GM21515 (cell line): ENCODE data around the gene PLAC8L1.

Experiments used
- ATAC-seq: cut with Tn5 transposase; IDR thresholded peaks from one replicate; pipeline ENCODE4 v1.9.1; 2021; ENCODE audit not compliant: unreplicated experiment

Gene PLAC8L1

GRCh38 chr5:146047396-146047795 lies 58.0 kb downstream of the PLAC8L1 start:
- ATAC-seq, result no peak

GRCh38 chr5:146043722-146044121 lies 61.7 kb downstream of the PLAC8L1 start:
- ATAC-seq, result no peak

DNA sequence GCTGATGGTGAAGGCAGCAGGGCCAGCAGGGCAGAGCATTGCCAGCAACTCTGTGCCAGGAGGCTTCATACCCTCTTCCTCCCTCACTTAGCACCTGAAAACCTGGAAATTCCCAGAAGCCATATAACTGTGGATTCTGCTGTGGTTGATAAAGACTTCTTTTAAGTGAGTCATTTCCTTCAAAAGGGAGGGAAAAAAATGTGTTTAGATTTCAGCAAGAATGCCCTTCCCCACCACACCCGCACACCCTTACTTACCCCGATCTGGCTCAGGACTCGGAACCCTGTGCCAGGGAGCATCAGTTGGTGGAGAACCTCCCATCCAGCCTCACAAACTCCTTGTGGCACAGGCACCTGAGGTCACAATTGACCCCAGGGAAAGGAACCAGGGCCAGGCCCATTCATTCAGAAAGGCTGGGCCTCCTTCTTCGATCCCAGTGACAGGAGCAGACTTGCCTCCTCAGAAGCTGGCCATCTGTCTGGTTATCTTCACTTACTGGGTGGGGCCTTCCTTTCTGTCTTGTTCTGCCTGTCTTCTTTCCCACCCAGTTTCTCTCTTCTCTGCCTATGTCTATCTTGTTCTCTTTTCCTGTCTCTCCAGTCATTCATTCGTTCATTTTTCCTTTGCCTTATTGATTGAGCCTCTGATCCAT lies 62.6 kb downstream of the PLAC8L1 start:
- no peak for ATAC-seq

DNA sequence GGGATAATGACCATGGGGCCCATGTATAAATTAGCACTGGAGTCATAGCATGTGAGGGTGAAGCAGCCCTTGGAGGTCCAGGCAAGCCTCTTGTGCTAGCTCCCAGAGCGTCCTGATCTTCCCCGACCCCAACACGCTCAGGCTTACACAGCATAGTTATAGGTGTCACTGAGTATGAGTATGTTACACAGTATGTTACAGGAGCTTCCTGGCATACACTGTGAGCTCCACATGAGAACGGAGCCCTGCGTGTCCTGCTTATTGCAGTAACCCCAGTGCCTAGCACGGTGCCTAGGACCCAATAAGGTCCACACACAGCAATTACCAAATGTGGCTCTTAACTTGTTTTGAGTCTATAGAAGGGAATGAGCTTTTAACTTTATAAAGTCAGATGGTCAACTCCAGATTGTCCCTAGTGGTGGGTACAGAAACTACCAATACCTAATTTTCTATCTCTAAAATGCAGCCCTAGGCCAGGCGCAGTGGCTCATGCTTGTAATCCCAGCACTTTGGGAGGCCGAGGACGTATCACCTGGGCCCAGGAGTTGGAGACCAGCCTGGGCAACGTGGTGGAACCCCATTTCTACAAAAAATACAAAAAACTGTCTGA lies 64.1 kb downstream of the PLAC8L1 start:
- peak; percentile 79 for ATAC-seq

DNA sequence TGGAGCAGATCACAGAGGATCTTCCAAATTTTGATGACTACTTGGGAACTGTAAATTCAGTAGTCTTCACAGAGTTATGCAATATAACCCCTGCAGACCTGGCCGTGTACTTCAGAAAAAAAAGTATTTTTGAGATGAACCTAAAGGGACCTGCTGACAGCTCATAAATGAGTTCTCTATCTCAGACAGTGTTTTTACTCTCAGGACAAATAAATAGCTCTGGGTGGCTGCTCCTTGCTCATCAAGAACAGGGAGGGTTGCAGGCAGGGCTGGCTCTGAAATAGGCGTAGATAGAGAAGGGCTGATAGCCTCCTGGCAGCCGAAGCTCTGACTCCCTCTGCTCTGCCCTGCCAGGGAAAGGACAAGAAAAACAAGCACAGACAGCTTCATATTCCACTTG lies 64.8 kb downstream of the PLAC8L1 start:
- no peak for ATAC-seq

- no peak for ATAC-seq
These were observed 66.0 kb downstream of the PLAC8L1 start for GRCh38 chr5:146039420-146039819.

GRCh38 chr5:146034605-146035004 lies 70.8 kb downstream of the PLAC8L1 start:
- ATAC-seq, result no peak
